Heart left ventricle (tissue), 16 donors: ENCODE results near the gene KCNH5. TPM values are rescaled to one million over a fixed set of nuclear protein-coding genes. Genes with fewer than 3 reads are reported as not detected.

Experiments used
- ATAC-seq, 4 donors: fragments of 200-7000 bp; cut with Tn5 transposase; one replicate each; pipeline ENCODE4 v1.9.1; 2020 to 2022; ENCODE audit warnings: moderate library complexity in 4 of 4, mild to moderate bottlenecking in 3 of 4, moderate number of reproducible peaks in 1 of 4
- DNase-seq, 5 donors: peaks; one replicate each; pipeline ENCODE4 v3.0.0-alpha.2; 2020
- H3K27ac ChIP-seq, 12 donors: fragments of 200-600 bp; sonication (generic) in 4 of 12; one replicate each; pipeline versions ENCODE4 v1.5.0 to v1.8.0; 2016 to 2022; ENCODE audit warnings: mild to moderate bottlenecking in 2 of 12
- H3K27me3 ChIP-seq, 9 donors: fragments of 200-600 bp; sonication (generic) in 2 of 9; one replicate each; pipeline versions ENCODE4 v1.5.1 to v1.8.0; 2016 to 2022; ENCODE audit warnings: mild to moderate bottlenecking in 3 of 9
- H3K36me3 ChIP-seq, 9 donors: fragments of 200-600 bp; sonication (generic) in 2 of 9; one replicate each; pipeline versions ENCODE4 v1.5.0 to v1.8.0; 2018 to 2022; ENCODE audit warnings: mild to moderate bottlenecking in 2 of 9
- H3K4me1 ChIP-seq, 12 donors: fragments of 200-600 bp; sonication (generic) in 4 of 12; one replicate each; pipeline versions ENCODE4 v1.5.0 to v1.8.0; 2016 to 2022; ENCODE audit warnings: mild to moderate bottlenecking in 3 of 12
- H3K4me3 ChIP-seq, 12 donors: fragments of 200-600 bp; sonication (generic) in 4 of 12; one replicate each; pipeline versions ENCODE4 v1.5.0 to v1.8.0; 2017 to 2022; ENCODE audit warnings: mild to moderate bottlenecking in 9 of 12, moderate library complexity in 4 of 12
- H3K9me3 ChIP-seq, 12 donors: fragments of 200-600 bp; sonication (generic) in 4 of 12; one replicate each; pipeline versions ENCODE4 v1.5.0 to v1.8.0; 2016 to 2022; ENCODE audit warnings: mild to moderate bottlenecking in 1 of 12
- CTCF ChIP-seq, 12 donors: fragments of 200-600 bp; sonication (generic) in 4 of 12; IDR thresholded peaks; one replicate each; pipeline versions ENCODE4 v1.5.0 to v1.8.0; 2018 to 2022; ENCODE audit warnings: antibody characterized with exemption in 12 of 12, mild to moderate bottlenecking in 5 of 12
- POLR2A ChIP-seq, 2 donors: fragments of 450-650 bp; IDR thresholded peaks; one replicate each; pipeline ENCODE4 v1.6.1; 2017; ENCODE audit warnings: antibody characterized with exemption in 2 of 2, mild to moderate bottlenecking in 2 of 2, moderate library complexity in 2 of 2
- WGBS, 4 donors: extraction: QIAGEN DNeasy Blood & Tissue Kit in 2 of 4; methylation state at CpG; one replicate each; pipeline versions ENCODE4 v1.1.5 to v1.1.7; 2013 to 2018; 5-methylcytosine and 5-hydroxymethylcytosine counted together
- intact Hi-C, 10 donors: fragments of 100-400 bp; cut with DNase I; formaldehyde crosslinking; loops; one replicate each; pipeline versions ENCODE4 v1.11.1 to v1.14.2; 2022
- polyA plus RNA-seq, 2 donors: library from polyadenylated mRNA; stranded (reverse); fragments of 200-250 nt; gene quantifications; one replicate each; pipeline ENCODE4 v1.2.3, GENCODE V29; 2013
- total RNA-seq, 9 donors: library from RNA; depleted of rRNA in 2 of 9; stranded (reverse); fragments of >200 nt in 2 of 9; fragmentation: NEBNext Ultra II Directional in 3 of 9; extraction: Animal tissue kit (Norgen Biotek cat#: 25700) in 3 of 9; gene quantifications; one replicate each; pipeline versions ENCODE4 v1.1.0 to v1.2.4, GENCODE V29; 2016 to 2023
- donor health status: ischemic (EF 13 %, LVEDD 7.1; RV severe dilation, severe dysfunction).
- donor health status: healthy with polysubstance abuse.
- donor health status: DM: no; HTN: yes; CAD: no.
- donor health status: DM: no; HTN: no; CAD: no.
- donor health status: ischemic (EF 25% LVEDD 6.9; RV normal size, moderate dysfunction).
- donor health status: ischemic (EF 25% LVEDD 5.7; RV mildly dilated, moderate dysfunction).
- donor health status: healthy.
- donor health status: DM: yes; HTN: yes; CAD: no.
- donor health status: ischemic (EF 35%, LVEDD 5.7; RV mildly dilated, moderate dysfunction).
- donor health status: nonischemic (EF 11% LVEDD 7.7; RV severe dilation, severe dysfunction).
- donor health status: DM: yes; HTN: yes; CAD: no.
- donor health status: PGD.
- donor health status: ischemic (EF 29% LVEDD 5.4; RV normal size, mild dysfunction).
- donor health status: nonischemic (EF 23%, LVEDD 6.1; RV moderate dilation, normal function).

The KCNH5 gene
- total and polyA plus RNA-seq, 11 donors: 0.17 to 0.66 TPM; not detected in 9

GRCh38 chr14:62897771-62898170 lies 147.5 kb downstream of the KCNH5 start:
- 47 to 63% (median 52%) methylated on average over 2 of the region's 2 CpGs for WGBS, 4 donors
- TF ChIP-seq CTCF (IDR thresholded peaks at IDR 0.05) (no peak), POLR2A (IDR thresholded peaks at IDR 0.05) (no peak)
- DNase-seq: no peak
- H3K4me1 ChIP-seq: no peaks in the 10 kb centered on the region
- H3K27ac ChIP-seq: no peak overlapping the region
- H3K9me3 ChIP-seq: no peaks in the 10 kb centered on the region
- no peaks in the 10 kb centered on the region for H3K36me3 ChIP-seq
- ATAC-seq: no peak
- intact Hi-C loops: no loop called here
- no peak overlapping the region for H3K4me3 ChIP-seq
- H3K27me3 ChIP-seq: no peaks in the 10 kb centered on the region

GRCh38 chr14:62896932-62897456 lies 148.3 kb downstream of the KCNH5 start:
- 81 to 87% (median 86%) methylated on average over 1 of the region's 1 CpG for WGBS, 4 donors
- intact Hi-C loops: no loop called here
- no peak overlapping the region for H3K27ac ChIP-seq
- DNase-seq: no peak
- no peaks in the 10 kb centered on the region for H3K36me3 ChIP-seq
- TF ChIP-seq CTCF (IDR thresholded peaks at IDR 0.05): no peak
- H3K4me3 ChIP-seq: no peak overlapping the region
- H3K27me3 ChIP-seq: no peaks in the 10 kb centered on the region
- ATAC-seq: no peak
- no peaks in the 10 kb centered on the region for H3K9me3 ChIP-seq
- no peaks in the 10 kb centered on the region for H3K4me1 ChIP-seq

GRCh38 chr14:62894736-62895135 lies 150.5 kb downstream of the KCNH5 start:
- ATAC-seq: no peak
- Histone ChIP-seq H3K27ac (no peak overlapping the region), H3K36me3 (no peaks in the 10 kb centered on the region), H3K4me3 (no peak overlapping the region), H3K9me3 (no peaks in the 10 kb centered on the region), H3K27me3 (no peaks in the 10 kb centered on the region), H3K4me1 (no peaks in the 10 kb centered on the region)
- intact Hi-C loops: no loop called here
- WGBS, 4 donors: 60 to 78% (median 65%) methylated on average over 1 of the region's 1 CpG
- TF ChIP-seq CTCF (IDR thresholded peaks at IDR 0.05) (no peak), POLR2A (IDR thresholded peaks at IDR 0.05) (no peak)
- DNase-seq: no peak

GRCh38 chr14:62889364-62889763 lies 155.9 kb downstream of the KCNH5 start:
- 39 to 51% (median 42%) methylated on average over 4 of the region's 4 CpGs for WGBS, 4 donors
- no peaks in the 10 kb centered on the region for H3K9me3 ChIP-seq
- intact Hi-C loops: no loop called here
- no peaks in the 10 kb centered on the region for H3K36me3 ChIP-seq
- DNase-seq (no peak), ATAC-seq (no peak)
- no peak overlapping the region for H3K4me3 ChIP-seq
- no peak overlapping the region for H3K27ac ChIP-seq
- H3K27me3 ChIP-seq: peaks cover 0 to 3% (median 0%) of the 10 kb centered on the region in 9 donors
- TF ChIP-seq POLR2A (IDR thresholded peaks at IDR 0.05) (no peak), CTCF (IDR thresholded peaks at IDR 0.05) (no peak)
- no peaks in the 10 kb centered on the region for H3K4me1 ChIP-seq
